K562 (cell line): Measurements from ENCODE around the gene NPHP3. TPM values are rescaled to one million over a fixed set of nuclear protein-coding genes. Genes with fewer than 3 reads are reported as not detected.

Experiments
- BRF1 ChIP-seq: IDR thresholded peaks from 3 replicates; pipeline ENCODE4 v1.6.1; 2011; ENCODE audit warnings: borderline replicate concordance, mild to moderate bottlenecking; ENCODE audit not compliant: insufficient read length; ENCODE audit errors: extremely low read depth
- CBFA2T3 ChIP-seq: fragments of 450-650 bp; IDR thresholded peaks from 2 replicates; pipeline ENCODE4 v1.6.1; 2017
- DPF2 ChIP-seq: fragments of 450-650 bp; IDR thresholded peaks from 2 replicates; pipeline ENCODE4 v1.6.1; 2016
- E2F3 ChIP-seq: fragments of 250-450 bp; sonication (Bioruptor Pico); IDR thresholded peaks from 2 replicates; pipeline ENCODE4 v1.4.0; 2020; ENCODE audit warnings: mild to moderate bottlenecking
- HEY1 ChIP-seq: fragments of 250-450 bp; sonication (Bioruptor Pico); IDR thresholded peaks from 2 replicates; pipeline ENCODE4 v1.5.0; 2020; ENCODE audit warnings: mild to moderate bottlenecking, moderate library complexity, borderline replicate concordance
- KDM4B ChIP-seq, 2 experiments: fragments of 450-650 bp in 1 of 2; sonication (generic) in 1 of 2; IDR thresholded peaks; 2 replicates each; pipeline ENCODE4 v1.6.1; 2016 to 2017; ENCODE audit warnings: borderline replicate concordance in 2 of 2, antibody characterized with exemption in 1 of 2, low read depth in 1 of 2, mild to moderate bottlenecking in 1 of 2
- MAZ ChIP-seq, 2 experiments: fragments of 450-650 bp in 1 of 2; sonication (generic) in 1 of 2; formaldehyde crosslinking; IDR thresholded peaks in 1 of 2; conservative IDR thresholded peaks in 1 of 2; 2 replicates each; pipeline versions ENCODE4 v1.4.0 to v1.5.0; 2020; ENCODE audit warnings: mild to moderate bottlenecking in 1 of 2, missing genetic modification reagents in 1 of 2
- MGA ChIP-seq: fragments of 450-650 bp; IDR thresholded peaks from 2 replicates; pipeline ENCODE4 v1.6.1; 2016; ENCODE audit warnings: mild to moderate bottlenecking, moderate library complexity
- NFRKB ChIP-seq: fragments of 450-650 bp; IDR thresholded peaks from 2 replicates; pipeline ENCODE4 v1.6.1; 2016; ENCODE audit warnings: low read depth
- POLR2AphosphoS5 ChIP-seq: IDR thresholded peaks from 2 replicates; pipeline ENCODE4 v1.6.1; 2011; ENCODE audit warnings: mild to moderate bottlenecking, low read depth, low read length, moderate library complexity; ENCODE audit not compliant: control insufficient read depth, insufficient read depth
- THAP12 ChIP-seq: fragments of 250-450 bp; sonication (Bioruptor Pico); IDR thresholded peaks from 2 replicates; pipeline ENCODE4 v1.9.0; 2021; ENCODE audit warnings: mild to moderate bottlenecking, inconsistent platforms
- ZBTB17 ChIP-seq: fragments of 450-650 bp; formaldehyde crosslinking; IDR thresholded peaks from 2 replicates; pipeline ENCODE4 v1.4.0; 2020; ENCODE audit warnings: mild to moderate bottlenecking
- ZNF740 ChIP-seq, 3 experiments: fragments of 200-800 bp in 1 of 3; sonication (Bioruptor generic) in 1 of 3; sonication (generic) in 1 of 3; formaldehyde crosslinking in 1 of 3; IDR thresholded peaks; 2 replicates each; pipeline versions ENCODE4 v1.6.1 to v1.8.0; 2016 to 2022; ENCODE audit warnings: mild to moderate bottlenecking in 2 of 3, missing compliant biosample characterization in 2 of 3, missing genetic modification characterization in 2 of 3, missing genetic modification reagents in 1 of 3
- polyA plus RNA-seq, 8 experiments: library from polyadenylated mRNA; depleted of rRNA in 4 of 8; stranded (reverse) in 5 of 8; unstranded in 3 of 8; fragments of >200 nt; fragmentation: Nextera tagmentation in 2 of 8; fragmentation: Illumina TruSeq in 1 of 8; extraction: Ambion mirVana in 2 of 8; extraction: Trizol in 1 of 8; gene quantifications; 2 replicates each; pipeline versions ENCODE4 v1.2.1 to v1.2.3, GENCODE V29; 2011 to 2014; ENCODE audit warnings: inconsistent platforms in 1 of 8, missing spikeins in 1 of 8
- total RNA-seq, 7 experiments: library from RNA; depleted of rRNA in 6 of 7; stranded (reverse); fragments of >200 nt in 6 of 7; fragmentation: Illumina TruSeq in 2 of 7; extraction: Trizol in 2 of 7; gene quantifications; 2 replicates each; pipeline versions ENCODE4 v1.2.1 to v1.2.3, GENCODE V29; 2011 to 2021; ENCODE audit warnings: low replicate concordance in 1 of 7

Gene NPHP3
- total and polyA plus RNA-seq, 9 of the 15 experiments (the other 6 are each of a cell fraction or from before 2014, with no cell fraction given): 0.62 to 13.2 (median 5.8) TPM

GRCh38 chr3:132654190-132654589, 68.0 kb downstream of the NPHP3 start (continued):
- TF ChIP-seq MGA (no peak), THAP12 (CRISPR knock-in tag) (no peak), MAZ (CRISPR knock-in tag; conservative IDR thresholded peaks at IDR 0.05 in 1 of 2, IDR thresholded peaks at IDR 0.05 in 1 of 2) (peak in 1 of 2 experiments; percentile 38; a peak in 1 of 4 replicates), ZBTB17 (CRISPR knock-in tag) (peak; percentile 74; the same call in 1 of the 2 replicates), BRF1 (no peak), ZNF740 (CRISPR knock-in tag; IDR thresholded peaks at IDR 0.05) (no peak), ZNF740 (tag; IDR thresholded peaks at IDR 0.05) (peak in 1 of 2 experiments; percentile 55; a peak in 1 of 4 replicates), CBFA2T3 (peak; percentile 84), DPF2 (0 out of 2 replicates have a peak, but pooled peaks have one; percentile 19), KDM4B (IDR thresholded peaks at IDR 0.05; ENCODE audit: borderline replicate concordance in 2 of 2, low read depth in 1 of 2) (no peak), HEY1 (CRISPR knock-in tag) (no peak), POLR2AphosphoS5 (peak; percentile 28; the same call in 1 of the 2 replicates), NFRKB (no peak), E2F3 (CRISPR knock-in tag) (no peak)
